Testis (tissue), 3 donors: Measurements from ENCODE around the gene TSSK2. TPM values are rescaled to one million over a fixed set of nuclear protein-coding genes. Genes with fewer than 3 reads are reported as not detected.
A peak's percentile ranks its signal among the peaks of the same experiment; 100 is the strongest.

Experiments used
- DNase-seq: peaks from one replicate; pipeline ENCODE4 v3.0.0-alpha.2; 2019
- H3K27ac ChIP-seq, 2 donors: fragments of 200-600 bp; sonication (generic); one replicate each; pipeline ENCODE4 v1.5.1; 2019
- H3K27me3 ChIP-seq: fragments of 200-600 bp; sonication (generic); one replicate; pipeline ENCODE4 v1.5.1; 2019
- H3K36me3 ChIP-seq: fragments of 200-600 bp; sonication (generic); one replicate; pipeline ENCODE4 v1.5.1; 2017; ENCODE audit warnings: low read depth; ENCODE audit errors: missing control alignments
- H3K4me1 ChIP-seq: fragments of 200-600 bp; sonication (generic); one replicate; pipeline ENCODE4 v1.5.1; 2019
- H3K4me3 ChIP-seq, 2 donors: fragments of 200-600 bp; sonication (generic); one replicate each; pipeline ENCODE4 v1.5.1; 2017 to 2019
- H3K9me3 ChIP-seq: fragments of 200-600 bp; sonication (generic); one replicate; pipeline ENCODE4 v1.5.1; 2017
- CTCF ChIP-seq, 3 experiments: fragments of 450-650 bp in 2 of 3; fragments of 200-600 bp in 1 of 3; sonication (generic) in 1 of 3; IDR thresholded peaks; one replicate each; pipeline ENCODE4 v1.5.1; 2016 to 2019; ENCODE audit warnings: antibody characterized with exemption in 3 of 3, mild to moderate bottlenecking in 2 of 3, moderate library complexity in 1 of 3
- POLR2A ChIP-seq: fragments of 450-650 bp; IDR thresholded peaks from one replicate; pipeline ENCODE4 v1.6.1; 2017; ENCODE audit warnings: antibody characterized with exemption, mild to moderate bottlenecking, moderate library complexity
- WGBS, 2 donors: methylation state at CpG; one replicate each; pipeline ENCODE4 v1.1.5; 2018; 5-methylcytosine and 5-hydroxymethylcytosine counted together
- intact Hi-C: fragments of 100-400 bp; cut with DNase I; formaldehyde crosslinking; loops from one replicate; pipeline ENCODE4 v1.15.1; 2023; ENCODE audit warnings: low total_unique reads
- polyA plus RNA-seq: library from polyadenylated mRNA; stranded (reverse); fragments of 350-450 nt; fragmentation: Illumina TruSeq; extraction: RNeasy Lipid Tissue Mini Kit (QIAGEN cat#74804); gene quantifications from one replicate; pipeline ENCODE4 v1.2.3, GENCODE V29; 2014; ENCODE audit warnings: low read depth, low replicate concordance; ENCODE audit not compliant: insufficient read depth
- total RNA-seq, 2 donors: library from RNA; depleted of rRNA; stranded (reverse); fragments of >200 nt; gene quantifications; one replicate each; pipeline ENCODE4 v1.2.3, GENCODE V29; 2016

TSSK2 gene
- total and polyA plus RNA-seq, 3 donors from 2014 or later: 66.0 to 205 (median 188) TPM

GRCh38 chr22:19143967-19144400 is 12.9 kb downstream of the TSSK2 start:
- no peak for DNase-seq
- TF ChIP-seq POLR2A (no peak), CTCF (IDR thresholded peaks at IDR 0.05) (no peak)
- no peaks in the 10 kb centered on the region for H3K36me3 ChIP-seq
- peak overlapping the region; percentile 78 to 87 for H3K4me3 ChIP-seq
- no peaks in the 10 kb centered on the region for H3K9me3 ChIP-seq
- peaks cover 7% of the 10 kb centered on the region for H3K4me1 ChIP-seq
- no peaks in the 10 kb centered on the region for H3K27me3 ChIP-seq
- peak overlapping the region; percentile 34 to 70 for H3K27ac ChIP-seq
- 3% methylated on average over 17 of the region's 17 CpGs for WGBS, 2 donors
- intact Hi-C loops: no loop called here

GRCh38 chr22:19146215-19146968 is 15.3 kb downstream of the TSSK2 start:
- intact Hi-C loops: no loop called here
- 63 to 80% methylated on average over 11 of the region's 11 CpGs for WGBS, 2 donors
- DNase-seq: no peak
- H3K27me3 ChIP-seq: no peaks in the 10 kb centered on the region
- H3K36me3 ChIP-seq: no peaks in the 10 kb centered on the region
- H3K4me3 ChIP-seq: no peak overlapping the region
- H3K4me1 ChIP-seq: peaks cover 7% of the 10 kb centered on the region
- no peak overlapping the region for H3K27ac ChIP-seq
- no peak for TF ChIP-seq CTCF (IDR thresholded peaks at IDR 0.05)
- TF ChIP-seq POLR2A: no peak
- no peaks in the 10 kb centered on the region for H3K9me3 ChIP-seq

GRCh38 chr22:19147195-19147780 is 16.2 kb downstream of the TSSK2 start:
- no peak overlapping the region for H3K4me3 ChIP-seq
- TF ChIP-seq POLR2A (no peak), CTCF (IDR thresholded peaks at IDR 0.05) (no peak)
- DNase-seq: no peak
- H3K27ac ChIP-seq: no peak overlapping the region
- 39 to 47% methylated on average over 6 to 9 of the region's 9 CpGs for WGBS, 2 donors
- no peaks in the 10 kb centered on the region for H3K36me3 ChIP-seq
- no peaks in the 10 kb centered on the region for H3K27me3 ChIP-seq
- no peaks in the 10 kb centered on the region for H3K9me3 ChIP-seq
- intact Hi-C loops: no loop called here
- peaks cover 7% of the 10 kb centered on the region for H3K4me1 ChIP-seq

GRCh38 chr22:19148417-19149046 is 17.4 kb downstream of the TSSK2 start:
- H3K4me1 ChIP-seq: peaks cover 4% of the 10 kb centered on the region
- H3K4me3 ChIP-seq: peak overlapping the region in 1 of 2 donors; percentile 30
- TF ChIP-seq CTCF (IDR thresholded peaks at IDR 0.05): no peak
- no peak for TF ChIP-seq POLR2A
- no peak overlapping the region for H3K27ac ChIP-seq
- H3K9me3 ChIP-seq: no peaks in the 10 kb centered on the region
- H3K27me3 ChIP-seq: no peaks in the 10 kb centered on the region
- no peaks in the 10 kb centered on the region for H3K36me3 ChIP-seq
- 20 to 48% methylated on average over 12 to 33 of the region's 33 CpGs for WGBS, 2 donors
- no peak for DNase-seq
- intact Hi-C loops: no loop called here
